Left lung (tissue), 10 donors: ENCODE measurements around the gene C13orf46. TPM values are rescaled to one million over a fixed set of nuclear protein-coding genes. Genes with fewer than 3 reads are reported as not detected.

Experiments
- ATAC-seq: fragments of 200-7000 bp; cut with Tn5 transposase; one replicate; pipeline ENCODE4 v1.9.1; 2020; ENCODE audit warnings: moderate library complexity
- DNase-seq, 4 donors: peaks; one replicate each; pipeline ENCODE4 v3.0.0-alpha.2; 2013 to 2020
- H3K27ac ChIP-seq, 2 donors: fragments of 200-600 bp; sonication (generic) in 1 of 2; one replicate each; pipeline versions ENCODE4 v1.5.0 to v1.8.0; 2020 to 2021
- H3K27me3 ChIP-seq, 2 donors: fragments of 200-600 bp; sonication (generic) in 1 of 2; one replicate each; pipeline versions ENCODE4 v1.5.0 to v1.8.0; 2020 to 2021
- H3K36me3 ChIP-seq, 2 donors: fragments of 200-600 bp; sonication (generic) in 1 of 2; one replicate each; pipeline versions ENCODE4 v1.5.0 to v1.8.0; 2020 to 2021
- H3K4me1 ChIP-seq, 2 donors: fragments of 200-600 bp; one replicate each; pipeline ENCODE4 v1.8.0; 2021
- H3K4me3 ChIP-seq, 2 donors: fragments of 200-600 bp; sonication (generic) in 1 of 2; one replicate each; pipeline versions ENCODE4 v1.5.0 to v1.8.0; 2020 to 2021; ENCODE audit warnings: mild to moderate bottlenecking in 1 of 2
- H3K9me3 ChIP-seq, 2 donors: fragments of 200-600 bp; sonication (generic) in 1 of 2; one replicate each; pipeline versions ENCODE4 v1.5.0 to v1.8.0; 2020 to 2021
- CTCF ChIP-seq, 2 donors: fragments of 200-600 bp; sonication (generic) in 1 of 2; IDR thresholded peaks; one replicate each; pipeline versions ENCODE4 v1.5.0 to v1.8.0; 2021; ENCODE audit warnings: antibody characterized with exemption in 2 of 2
- intact Hi-C, 2 donors: fragments of 100-400 bp; cut with DNase I; formaldehyde crosslinking; loops; one replicate each; pipeline versions ENCODE4 v1.11.2 to v1.14.2; 2022
- polyA plus RNA-seq, 6 donors: library from polyadenylated mRNA; unstranded; fragments of 120-200 nt; gene quantifications; one replicate each; pipeline ENCODE4 v1.2.1, GENCODE V29; 2013; ENCODE audit not compliant: insufficient read length in 6 of 6
- total RNA-seq, 2 donors: library from RNA; stranded (reverse); fragmentation: NEBNext Ultra II Directional; extraction: Animal tissue kit (Norgen Biotek cat#: 25700); gene quantifications; one replicate each; pipeline ENCODE4 v1.2.1, GENCODE V29; 2021
- donor health status: DM: no; HTN: yes; CAD: no.
- donor health status: DM: no; HTN: no; CAD: no.

The C13orf46 gene
- total and polyA plus RNA-seq, 8 donors: 0.10 to 7.5 (median 0.29) TPM

GRCh38 chr13:113978741-113979481 is 5.0 kb upstream of the C13orf46 start:
- no peak for ATAC-seq
- Histone ChIP-seq H3K27me3 (no peaks in the 10 kb centered on the region), H3K4me3 (no peak overlapping the region), H3K36me3 (peaks cover 0 to 77% of the 10 kb centered on the region in 2 donors), H3K9me3 (no peaks in the 10 kb centered on the region), H3K4me1 (no peaks in the 10 kb centered on the region), H3K27ac (no peak overlapping the region)
- intact Hi-C loops: no loop called here
- no peak for TF ChIP-seq CTCF (IDR thresholded peaks at IDR 0.05)
- DNase-seq: peak in 2 of 4 donors; percentile 24 to 77

DNA sequence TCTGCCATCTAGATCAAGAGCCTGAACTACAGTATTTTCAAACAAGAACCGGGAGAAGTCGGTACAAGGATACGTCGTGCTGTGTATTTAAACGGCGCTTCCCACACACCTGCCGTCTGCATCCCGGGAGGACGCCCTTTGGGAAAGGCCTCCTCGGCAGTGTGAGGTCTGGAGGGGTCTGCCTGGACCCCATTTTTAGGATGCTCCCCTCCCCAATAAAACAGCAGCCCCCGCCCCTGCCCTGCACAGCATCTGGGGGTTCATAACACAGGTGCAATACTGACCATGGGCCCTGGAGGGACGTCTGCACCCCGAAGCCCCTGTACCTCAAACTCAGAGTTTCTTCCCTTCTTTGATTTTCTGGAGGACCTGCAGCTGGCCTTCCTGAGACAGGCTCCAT is 4.1 kb upstream of the C13orf46 start:
- peaks cover 0 to 77% of the 10 kb centered on the region in 2 donors for H3K36me3 ChIP-seq
- intact Hi-C loops: no loop called here
- ATAC-seq: no peak

GRCh38 chr13:113976711-113977684 is 3.1 kb upstream of the C13orf46 start:
- ATAC-seq (peak; percentile 26), DNase-seq (peak in 2 of 4 donors; percentile 29 to 78)
- H3K9me3 ChIP-seq: no peaks in the 10 kb centered on the region
- intact Hi-C loops: no loop called here
- TF ChIP-seq CTCF (IDR thresholded peaks at IDR 0.05): no peak
- H3K27me3 ChIP-seq: no peaks in the 10 kb centered on the region
- H3K4me3 ChIP-seq: no peak overlapping the region
- H3K27ac ChIP-seq: peak overlapping the region in 1 of 2 donors; percentile 50
- no peaks in the 10 kb centered on the region for H3K4me1 ChIP-seq
- H3K36me3 ChIP-seq: peaks cover 0 to 70% of the 10 kb centered on the region in 2 donors

More for the DNA sequence above, 4.1 kb upstream of the C13orf46 start:
- peak in 2 of 4 donors; percentile 13 to 44 for DNase-seq
- no peak for TF ChIP-seq CTCF (IDR thresholded peaks at IDR 0.05)
- Histone ChIP-seq H3K9me3 (no peaks in the 10 kb centered on the region), H3K27ac (no peak overlapping the region), H3K4me3 (no peak overlapping the region), H3K4me1 (no peaks in the 10 kb centered on the region), H3K27me3 (no peaks in the 10 kb centered on the region)

- ATAC-seq: no peak
Observed at GRCh38 chr13:113975416-113975815, 1.5 kb upstream of the C13orf46 start.

More at GRCh38 chr13:113975416-113975815, 1.5 kb upstream of the C13orf46 start:
- Histone ChIP-seq H3K4me1 (peaks cover 0 to 6% of the 10 kb centered on the region in 2 donors), H3K4me3 (no peak overlapping the region), H3K27ac (no peak overlapping the region), H3K36me3 (peaks cover 0 to 54% of the 10 kb centered on the region in 2 donors), H3K27me3 (no peaks in the 10 kb centered on the region), H3K9me3 (no peaks in the 10 kb centered on the region)
- no peak for TF ChIP-seq CTCF (IDR thresholded peaks at IDR 0.05)
- peak in 2 of 4 donors; percentile 28 to 54 for DNase-seq
- intact Hi-C loops: no loop called here
